IPS-15b (cell line): ENCODE results near the gene COPG2.
"Not testable (repeated sequence)": the region's sequence is repeated elsewhere in the genome, so short reads cannot be mapped to it uniquely, and the experiment has no call there.

ENCODE experiments used
- H3K27me3 ChIP-seq: one replicate; pipeline ENCODE4 v1.6.1; 2013; ENCODE audit warnings: low read length; ENCODE audit not compliant: control insufficient read depth, insufficient read depth
- H3K36me3 ChIP-seq: one replicate; pipeline ENCODE4 v1.6.1; 2013; ENCODE audit warnings: low read length; ENCODE audit not compliant: control insufficient read depth, insufficient read depth
- H3K4me1 ChIP-seq: one replicate; pipeline ENCODE4 v1.6.1; 2013; ENCODE audit warnings: mild to moderate bottlenecking, low read length; ENCODE audit not compliant: control insufficient read depth, insufficient read depth
- H3K4me3 ChIP-seq: one replicate; pipeline ENCODE4 v1.5.1; 2013; ENCODE audit warnings: low read depth, low read length
- H3K9ac ChIP-seq: one replicate; pipeline ENCODE4 v1.6.1; 2013; ENCODE audit warnings: low read depth, mild to moderate bottlenecking, low read length
- H3K9me3 ChIP-seq: one replicate; pipeline ENCODE4 v1.6.1; 2013; ENCODE audit warnings: mild to moderate bottlenecking, low read length; ENCODE audit not compliant: control insufficient read depth, insufficient read depth

The COPG2 gene

DNA sequence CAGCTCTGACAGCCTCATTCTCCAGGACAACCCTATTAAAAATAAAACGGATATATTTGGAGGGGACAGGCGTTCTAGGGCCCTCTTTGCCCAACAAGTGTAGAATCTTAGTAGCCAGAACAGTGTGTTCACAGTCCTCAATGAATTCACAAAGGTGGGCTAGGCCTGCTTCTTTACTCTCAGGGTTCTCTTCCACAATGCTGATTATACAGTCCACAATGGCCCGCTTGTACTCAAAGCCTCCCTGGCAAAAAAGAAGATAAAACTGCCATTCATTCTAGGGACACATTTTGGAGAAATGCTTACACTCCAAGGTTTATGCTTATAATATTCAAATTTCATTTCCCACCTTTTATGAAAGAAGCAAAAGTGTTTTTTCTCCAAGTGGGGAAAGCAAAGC lies 114.1 kb downstream of the COPG2 start:
- no peaks in the 10 kb centered on the region for H3K4me1 ChIP-seq
- no peaks in the 10 kb centered on the region for H3K9me3 ChIP-seq
- H3K27me3 ChIP-seq = no peaks in the 10 kb centered on the region
- no peaks in the 10 kb centered on the region for H3K36me3 ChIP-seq
- no peak overlapping the region for H3K4me3 ChIP-seq
- no peak overlapping the region for H3K9ac ChIP-seq

DNA sequence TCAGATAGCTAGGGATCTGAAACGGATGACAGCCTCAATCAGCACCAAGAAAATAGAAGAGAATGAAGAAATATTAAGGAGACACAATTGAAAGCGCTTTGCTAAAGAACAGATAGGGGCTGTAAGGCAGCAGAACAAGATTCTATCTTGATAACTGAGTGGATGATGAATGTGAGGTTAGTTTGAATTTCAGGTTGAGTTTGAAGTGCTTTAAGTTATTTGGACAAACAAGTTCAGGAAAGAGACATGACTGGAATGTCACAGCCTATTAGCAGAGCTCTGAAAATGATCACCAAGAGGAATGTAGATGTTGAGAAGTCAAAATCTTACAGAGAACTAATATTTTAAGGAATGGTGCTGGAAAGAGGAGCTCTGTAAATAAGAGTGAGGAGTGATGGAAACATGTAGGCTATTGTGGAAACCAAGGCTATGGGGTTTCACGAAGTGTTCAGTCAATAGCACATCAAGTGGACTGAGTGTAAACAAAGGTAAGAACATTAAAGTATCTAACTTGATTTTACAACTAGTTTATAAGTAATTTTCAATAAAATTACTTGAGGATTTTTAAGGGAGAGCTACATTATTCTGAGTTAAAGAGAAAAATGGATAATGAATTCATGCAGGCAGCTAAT lies 115.0 kb downstream of the COPG2 start:
- Histone ChIP-seq H3K4me1 (no peaks in the 10 kb centered on the region), H3K36me3 (no peaks in the 10 kb centered on the region), H3K27me3 (no peaks in the 10 kb centered on the region), H3K9me3 (no peaks in the 10 kb centered on the region), H3K4me3 (no peak overlapping the region), H3K9ac (no peak overlapping the region)

DNA sequence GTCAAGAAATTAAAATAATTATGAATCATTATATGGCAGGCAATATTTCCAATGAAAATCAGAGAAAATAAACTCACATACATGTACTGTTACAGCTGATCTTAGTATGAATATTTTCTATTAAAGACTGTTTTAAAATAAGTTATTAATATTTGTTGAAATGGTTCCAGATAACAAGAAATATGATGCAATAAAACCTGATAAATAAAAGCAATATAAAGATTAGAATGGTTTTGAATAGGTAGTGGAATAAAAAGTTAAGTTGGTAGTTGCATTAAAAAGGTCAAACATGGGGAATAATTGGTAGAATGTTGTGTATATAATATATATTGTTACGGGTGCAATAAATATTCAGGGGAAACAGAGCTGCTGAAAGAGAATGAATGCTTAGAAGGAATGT lies 124.2 kb downstream of the COPG2 start:
- no peak overlapping the region for H3K9ac ChIP-seq
- peaks cover 7% of the 10 kb centered on the region for H3K36me3 ChIP-seq
- no peaks in the 10 kb centered on the region for H3K4me1 ChIP-seq
- no peaks in the 10 kb centered on the region for H3K27me3 ChIP-seq
- no peaks in the 10 kb centered on the region for H3K9me3 ChIP-seq
- H3K4me3 ChIP-seq = no peak overlapping the region

DNA sequence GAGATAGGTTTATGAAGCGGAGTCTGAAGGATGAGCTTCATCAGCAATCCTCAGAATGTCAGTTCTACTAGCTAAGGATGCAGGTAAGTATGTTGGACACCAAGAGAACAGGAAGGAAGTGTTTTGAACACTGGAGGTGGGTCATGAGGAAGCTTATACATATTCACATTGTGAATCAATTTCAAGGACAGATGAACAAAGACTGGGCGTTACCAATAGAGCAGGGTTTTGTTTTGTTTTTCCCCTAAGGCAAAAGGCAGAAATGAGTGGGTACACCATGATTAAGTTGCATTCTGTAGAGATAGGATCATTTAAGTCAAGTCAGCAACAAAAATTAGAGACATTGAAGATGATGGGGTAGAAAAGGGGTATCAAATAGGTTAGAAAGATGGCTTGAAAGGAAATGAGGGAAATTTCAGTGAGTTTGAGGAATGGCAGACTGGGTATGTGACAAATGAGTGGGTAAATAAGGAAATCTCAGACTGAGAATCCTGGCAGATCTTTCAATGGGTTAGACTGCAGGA lies 125.0 kb downstream of the COPG2 start:
- H3K27me3 ChIP-seq = no peaks in the 10 kb centered on the region
- no peak overlapping the region for H3K9ac ChIP-seq
- peaks cover 2% of the 10 kb centered on the region for H3K9me3 ChIP-seq
- no peak overlapping the region for H3K4me3 ChIP-seq
- H3K36me3 ChIP-seq = peaks cover 7% of the 10 kb centered on the region
- H3K4me1 ChIP-seq = no peaks in the 10 kb centered on the region

DNA sequence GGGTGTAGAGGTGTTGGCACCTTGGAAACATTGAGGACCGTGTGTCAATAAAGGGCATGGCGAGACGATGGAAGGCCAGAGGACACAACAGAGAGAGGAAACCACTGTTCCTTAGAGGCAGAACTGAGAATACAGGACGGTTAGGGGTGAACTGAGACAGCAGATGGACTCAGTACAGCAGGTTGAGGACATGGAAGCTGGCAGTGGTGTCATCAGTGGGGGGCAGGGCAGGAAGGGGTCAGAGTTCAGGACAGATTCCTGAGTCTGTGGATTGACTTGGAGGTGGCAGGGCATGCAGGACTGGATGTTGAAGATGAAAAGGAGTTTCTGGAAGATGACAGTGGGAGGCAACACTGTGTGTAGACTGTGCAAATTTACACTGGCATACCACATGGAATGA lies 126.3 kb downstream of the COPG2 start:
- not testable (repeated sequence) for H3K9me3 ChIP-seq, H3K4me1 ChIP-seq, H3K9ac ChIP-seq, H3K36me3 ChIP-seq, H3K27me3 ChIP-seq, H3K4me3 ChIP-seq

DNA sequence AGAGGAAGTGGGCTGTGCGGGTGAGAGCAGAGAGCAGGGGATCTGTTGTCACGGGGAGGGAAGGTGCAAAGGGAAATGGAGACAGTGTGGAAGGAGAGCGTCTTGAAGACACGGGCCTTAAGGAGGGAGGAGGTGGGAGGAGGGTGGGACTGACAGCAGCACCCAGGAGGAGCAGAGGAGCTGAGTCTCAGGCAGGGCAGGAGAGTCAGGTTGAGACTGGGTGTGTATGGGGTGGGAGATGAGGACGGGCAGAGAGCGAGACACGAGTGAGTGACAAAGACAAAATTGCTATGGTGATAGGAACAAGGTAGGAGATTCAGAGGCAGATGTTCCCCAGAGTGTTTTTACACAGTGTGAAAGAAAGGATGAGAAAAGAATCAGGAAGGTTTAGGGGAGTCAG lies 127.3 kb downstream of the COPG2 start:
- H3K9ac ChIP-seq, H3K4me3 ChIP-seq, H3K9me3 ChIP-seq, H3K4me1 ChIP-seq, H3K36me3 ChIP-seq, H3K27me3 ChIP-seq: not testable (repeated sequence)

DNA sequence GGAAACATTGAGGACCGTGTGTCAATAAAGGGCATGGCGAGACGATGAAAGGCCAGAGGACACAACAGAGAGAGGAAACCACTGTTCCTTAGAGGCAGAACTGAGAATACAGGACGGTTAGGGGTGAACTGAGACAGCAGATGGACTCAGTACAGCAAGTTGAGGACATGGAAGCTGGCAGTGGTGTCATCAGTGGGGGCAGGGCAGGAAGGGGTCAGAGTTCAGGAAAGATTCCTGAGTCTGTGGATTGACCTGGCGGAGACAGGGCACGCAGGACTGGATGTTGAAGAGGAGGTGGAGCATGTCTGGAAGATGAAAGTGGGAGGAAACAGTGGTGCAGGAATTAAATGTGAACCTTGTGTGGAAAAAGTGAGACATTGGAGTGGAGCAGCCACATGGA lies 130.7 kb downstream of the COPG2 start:
- H3K4me1 ChIP-seq, H3K27me3 ChIP-seq, H3K36me3 ChIP-seq, H3K9ac ChIP-seq, H3K9me3 ChIP-seq, H3K4me3 ChIP-seq: not testable (repeated sequence)

DNA sequence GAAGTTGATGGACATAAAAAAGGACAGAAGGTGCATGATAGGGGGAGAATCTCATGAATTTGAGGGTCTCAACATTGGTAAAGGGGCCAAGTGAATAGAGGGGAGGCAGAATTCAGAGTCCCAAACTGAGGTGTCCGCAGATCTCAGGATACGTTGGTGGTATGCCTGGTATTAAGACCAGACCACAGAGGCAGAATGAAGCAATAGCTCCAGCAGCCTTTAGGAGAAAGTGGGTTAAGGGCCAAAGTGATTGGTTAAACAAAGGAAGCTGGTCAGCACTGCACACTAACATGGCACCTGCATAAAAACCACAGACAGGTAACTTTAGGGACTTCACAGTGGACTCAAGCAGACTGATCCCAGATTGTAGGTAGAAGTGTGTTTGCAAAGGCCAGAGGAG lies 139.1 kb downstream of the COPG2 start:
- Histone ChIP-seq H3K27me3 (no peaks in the 10 kb centered on the region), H3K4me3 (no peak overlapping the region), H3K9ac (no peak overlapping the region), H3K9me3 (no peaks in the 10 kb centered on the region), H3K36me3 (peaks cover 5% of the 10 kb centered on the region), H3K4me1 (no peaks in the 10 kb centered on the region)

DNA sequence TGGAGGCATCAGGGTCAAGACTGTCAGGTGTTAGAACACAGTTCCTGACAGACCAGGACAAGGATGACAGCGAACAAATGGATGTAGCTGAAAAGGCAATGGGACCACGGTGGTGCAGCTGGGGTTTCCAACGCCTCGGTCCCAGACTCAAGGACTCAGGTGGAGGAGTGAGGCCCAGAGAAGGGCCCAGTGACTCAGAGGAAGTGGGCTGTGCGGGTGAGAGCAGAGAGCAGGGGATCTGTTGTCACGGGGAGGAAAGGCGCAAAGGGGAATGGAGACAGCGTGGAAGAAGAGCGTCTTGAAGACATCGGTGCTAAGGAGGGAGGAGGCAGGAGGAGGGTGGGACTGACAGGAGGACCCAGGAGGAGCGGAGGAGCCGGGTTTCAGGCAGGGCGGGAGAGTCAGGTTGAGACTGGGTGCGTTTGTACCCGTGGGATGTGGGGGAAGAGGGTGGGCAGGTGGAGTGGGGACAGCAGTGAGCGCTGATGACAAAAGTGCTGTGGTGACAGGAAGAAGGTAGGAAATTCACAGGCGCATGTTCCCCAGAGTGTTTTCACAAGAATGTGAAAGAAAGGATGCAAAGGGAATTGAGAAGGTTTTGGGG lies 140.7 kb downstream of the COPG2 start:
- not testable (repeated sequence) for H3K36me3 ChIP-seq, H3K27me3 ChIP-seq, H3K4me1 ChIP-seq, H3K9ac ChIP-seq, H3K9me3 ChIP-seq, H3K4me3 ChIP-seq

DNA sequence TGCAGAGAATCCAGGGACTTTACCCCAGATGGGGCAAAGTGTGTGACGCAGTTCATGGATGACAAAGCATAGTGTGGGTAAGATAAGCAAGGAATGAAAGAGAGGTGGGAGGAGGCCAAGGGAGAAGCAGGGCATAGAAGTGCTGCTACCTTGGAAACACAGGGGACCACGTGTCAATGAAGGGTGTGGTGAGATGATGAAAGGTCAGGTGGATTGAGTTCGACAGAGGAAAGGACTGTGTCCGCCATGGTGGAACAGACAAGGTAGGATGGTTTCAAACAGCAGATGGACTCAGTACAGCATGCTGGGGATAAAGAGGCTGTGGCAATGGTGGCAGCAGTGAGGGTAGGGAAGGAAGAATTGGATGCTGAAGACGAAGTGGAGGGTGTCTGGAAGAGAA lies 143.9 kb downstream of the COPG2 start:
- Histone ChIP-seq H3K4me3 (no peak overlapping the region), H3K4me1 (no peaks in the 10 kb centered on the region), H3K27me3 (no peaks in the 10 kb centered on the region), H3K9me3 (no peaks in the 10 kb centered on the region), H3K36me3 (peaks cover 2% of the 10 kb centered on the region), H3K9ac (no peak overlapping the region)

DNA sequence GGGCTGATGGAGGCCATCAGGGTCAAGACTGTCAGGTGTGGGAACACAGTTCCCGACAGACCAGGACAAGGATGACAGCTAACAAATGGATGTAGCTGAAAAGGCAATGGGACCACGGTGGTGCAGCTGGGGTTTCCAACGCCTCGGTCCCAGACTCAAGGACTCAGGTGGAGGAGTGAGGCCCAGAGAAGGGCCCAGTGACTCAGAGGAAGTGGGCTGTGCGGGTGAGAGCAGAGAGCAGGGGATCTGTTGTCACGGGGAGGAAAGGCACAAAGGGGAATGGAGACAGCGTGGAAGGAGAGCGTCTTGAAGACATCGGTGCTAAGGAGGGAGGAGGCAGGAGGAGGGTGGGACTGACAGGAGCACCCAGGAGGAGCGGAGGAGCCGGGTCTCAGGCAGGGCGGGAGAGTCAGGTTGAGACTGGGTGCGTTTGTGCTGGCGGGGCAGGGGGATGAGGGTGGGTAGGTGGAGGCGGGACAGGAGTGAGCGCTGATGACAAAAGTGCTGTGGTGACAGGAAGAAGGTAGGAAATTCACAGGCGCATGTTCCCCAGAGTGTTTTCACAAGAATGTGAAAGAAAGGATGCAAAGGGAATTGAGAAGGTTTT lies 144.9 kb downstream of the COPG2 start:
- H3K4me1 ChIP-seq, H3K4me3 ChIP-seq, H3K9me3 ChIP-seq, H3K9ac ChIP-seq, H3K36me3 ChIP-seq, H3K27me3 ChIP-seq: not testable (repeated sequence)

DNA sequence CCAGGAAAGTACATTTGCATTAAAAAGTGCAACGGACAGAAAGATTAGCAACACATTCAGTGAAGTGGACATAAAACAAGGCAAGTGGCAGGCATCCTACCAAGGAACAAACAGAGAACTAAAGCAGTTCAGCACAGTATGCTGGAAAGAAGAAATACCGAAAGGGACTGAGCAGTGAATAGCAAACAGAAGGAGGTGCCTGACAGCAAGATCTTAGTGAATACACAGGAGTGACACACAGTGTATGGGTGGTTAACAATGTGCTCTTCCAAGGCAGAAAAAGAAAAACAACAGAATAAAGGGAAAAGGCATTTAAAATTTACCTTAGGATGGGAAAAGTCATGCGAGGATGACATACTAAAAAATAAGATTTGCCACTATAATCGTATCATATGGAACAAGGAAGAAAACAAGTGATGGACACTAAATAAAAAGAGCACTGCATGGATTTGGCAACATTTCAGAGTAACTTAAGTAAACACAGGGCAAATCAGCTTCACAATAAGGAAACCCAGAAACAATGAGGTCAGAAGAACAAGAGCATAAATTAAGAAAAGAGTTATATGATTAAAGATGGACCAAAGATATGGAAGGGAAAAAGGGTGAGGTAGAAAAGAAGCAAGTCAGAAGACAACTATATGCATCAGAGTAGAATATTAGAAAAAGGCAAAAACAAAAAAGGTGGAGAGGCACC lies 147.1 kb downstream of the COPG2 start:
- peaks cover 2% of the 10 kb centered on the region for H3K36me3 ChIP-seq
- H3K4me3 ChIP-seq = no peak overlapping the region
- no peaks in the 10 kb centered on the region for H3K9me3 ChIP-seq
- no peaks in the 10 kb centered on the region for H3K27me3 ChIP-seq
- no peaks in the 10 kb centered on the region for H3K4me1 ChIP-seq
- no peak overlapping the region for H3K9ac ChIP-seq
